ENCODE data around the gene SKI.

GRCh38 chr1:2237773-2238172 lies 9.7 kb downstream of the SKI start:
- TF ChIP-seq POLR2AphosphoS5 (IDR thresholded peaks at IDR 0.05; ENCODE audit: low read depth) (no peak), EZH2 (IDR thresholded peaks at IDR 0.05; ENCODE audit: low read depth, unreplicated experiment) (no peak), ZNF331 (CRISPR knock-in tag; IDR thresholded peaks at IDR 0.05; ENCODE audit: low read depth) (no peak), CTCF (conservative IDR thresholded peaks at IDR 0.05; ENCODE audit: low read depth in 2 of 2) (peak; percentile 35 to 59; a peak in 3 of 4 replicates), EZH2phosphoT487 (IDR thresholded peaks at IDR 0.05; ENCODE audit: unreplicated experiment) (no peak)

All from GM23338 (cell line).